SK-N-SH treated with all-trans-retinoic acid at 6 μM for 48 hours (cell line): ENCODE results near the gene DGKZ.

Experiments used
- ARNTL ChIP-seq: fragments of 450-650 bp; formaldehyde crosslinking; IDR thresholded peaks from 2 replicates; pipeline ENCODE4 v1.5.0; 2020; ENCODE audit warnings: low read depth, mild to moderate bottlenecking, moderate library complexity, borderline replicate concordance
- OSR1 ChIP-seq: fragments of 250-450 bp; sonication (Bioruptor Pico); IDR thresholded peaks from 2 replicates; pipeline ENCODE4 v1.8.0; 2022; ENCODE audit warnings: moderate library complexity, mild to moderate bottlenecking, inconsistent platforms
- RARB ChIP-seq: fragments of 250-450 bp; sonication (Bioruptor Pico); IDR thresholded peaks from 2 replicates; pipeline ENCODE4 v1.8.0; 2021; ENCODE audit warnings: mild to moderate bottlenecking, moderate library complexity
- TCF4 ChIP-seq: fragments of 250-450 bp; sonication (Bioruptor Pico); IDR thresholded peaks from 2 replicates; pipeline ENCODE4 v1.8.0; 2021; ENCODE audit warnings: mild to moderate bottlenecking, moderate library complexity, borderline replicate concordance
- TOX ChIP-seq: fragments of 250-450 bp; sonication (Bioruptor Pico); IDR thresholded peaks from 2 replicates; pipeline ENCODE4 v1.8.0; 2021; ENCODE audit warnings: mild to moderate bottlenecking, moderate library complexity, borderline replicate concordance

GRCh38 chr11:46426233-46426991 is 79.1 kb downstream of the DGKZ start:
- TF ChIP-seq TCF4 (CRISPR knock-in tag) (no peak), OSR1 (CRISPR knock-in tag) (no peak), TOX (CRISPR knock-in tag) (no peak), ARNTL (CRISPR knock-in tag) (no peak), RARB (CRISPR knock-in tag) (no peak)
